Loucy (cell line): ENCODE measurements around the gene CTNND2.

Source experiments
- H2AFZ ChIP-seq: fragments of 200-600 bp; sonication (generic); 2 replicates; pipeline ENCODE4 v1.6.0; 2016; ENCODE audit warnings: antibody characterized with exemption, mild to moderate bottlenecking, low read length, moderate library complexity
- H3F3A ChIP-seq: fragments of 200-600 bp; 2 replicates; pipeline ENCODE4 v1.6.0; 2016; ENCODE audit warnings: antibody characterized with exemption, low read depth, mild to moderate bottlenecking
- H3K27me3 ChIP-seq: fragments of 200-600 bp; sonication (generic); 2 replicates; pipeline ENCODE4 v1.6.1; 2014; ENCODE audit warnings: low read length, mild to moderate bottlenecking; ENCODE audit not compliant: insufficient read depth, poor library complexity, severe bottlenecking
- H3K36me3 ChIP-seq: fragments of 200-600 bp; sonication (generic); 2 replicates; pipeline ENCODE4 v1.6.1; 2016; ENCODE audit warnings: low read length; ENCODE audit not compliant: insufficient read depth
- H3K4me1 ChIP-seq: fragments of 200-600 bp; sonication (generic); 2 replicates; pipeline ENCODE4 v1.5.1; 2014; ENCODE audit warnings: low read length, mild to moderate bottlenecking; ENCODE audit not compliant: insufficient read depth, poor library complexity, severe bottlenecking
- H3K4me2 ChIP-seq: fragments of 200-600 bp; sonication (generic); 2 replicates; pipeline ENCODE4 v1.6.0; 2014; ENCODE audit warnings: antibody characterized with exemption, low read length, low read depth, mild to moderate bottlenecking; ENCODE audit not compliant: poor library complexity, severe bottlenecking
- H3K4me3 ChIP-seq: fragments of 200-600 bp; sonication (generic); 2 replicates; pipeline ENCODE4 v1.5.1; 2014; ENCODE audit warnings: low read length, mild to moderate bottlenecking, mixed read lengths; ENCODE audit not compliant: poor library complexity, severe bottlenecking
- H3K79me2 ChIP-seq: fragments of 200-600 bp; sonication (generic); 2 replicates; pipeline ENCODE4 v1.6.1; 2014; ENCODE audit warnings: low read length; ENCODE audit not compliant: insufficient read depth
- H3K9ac ChIP-seq: fragments of 200-600 bp; sonication (generic); 2 replicates; pipeline ENCODE4 v1.6.0; 2014; ENCODE audit warnings: mild to moderate bottlenecking, low read depth, low read length, moderate library complexity; ENCODE audit not compliant: poor library complexity, severe bottlenecking
- H3K9me2 ChIP-seq: fragments of 200-600 bp; sonication (generic); replicated peaks from 2 replicates; pipeline ENCODE4 v1.6.1; 2016; ENCODE audit warnings: low read depth, low read length, mixed read lengths
- H3K9me3 ChIP-seq: fragments of 200-600 bp; sonication (generic); 2 replicates; pipeline ENCODE4 v1.6.1; 2014; ENCODE audit warnings: mild to moderate bottlenecking, antibody characterized with exemption, low read length, low read depth; ENCODE audit not compliant: insufficient read depth
- H4K20me1 ChIP-seq: fragments of 200-600 bp; sonication (generic); 2 replicates; pipeline ENCODE4 v1.6.0; 2014; ENCODE audit warnings: antibody characterized with exemption, low read length, mild to moderate bottlenecking; ENCODE audit not compliant: insufficient read depth, poor library complexity, severe bottlenecking
- EZH2phosphoT487 ChIP-seq: fragments of 200-600 bp; IDR thresholded peaks from 2 replicates; pipeline ENCODE4 v1.6.1; 2018; ENCODE audit warnings: antibody characterized with exemption, mild to moderate bottlenecking, moderate library complexity, borderline replicate concordance
- TF ChIP-seq, protein P1 (sequence below): fragments of 200-600 bp; sonication (generic); conservative IDR thresholded peaks from 2 replicates; pipeline ENCODE4 v1.5.1; 2014; ENCODE audit warnings: mild to moderate bottlenecking, antibody characterized with exemption, low read length

CTNND2 gene

DNA sequence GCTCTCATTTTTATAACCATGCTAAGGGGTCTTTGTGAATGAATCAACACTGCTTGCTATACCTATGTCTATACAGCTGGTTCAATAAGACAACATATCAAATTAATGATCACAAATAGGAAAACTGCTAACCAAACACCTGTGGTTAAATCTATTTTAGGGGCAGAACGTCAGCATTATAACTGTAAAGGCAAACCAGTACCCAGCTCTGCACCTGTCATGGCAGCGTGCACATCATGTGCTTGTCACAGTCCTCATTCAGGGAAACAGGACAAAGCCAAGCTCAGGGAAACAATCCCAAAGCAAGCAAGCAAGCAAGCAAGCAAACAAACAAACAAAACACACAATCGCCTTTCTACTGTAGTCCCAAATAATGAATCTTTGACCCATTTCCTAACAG lies 865.5 kb downstream of the CTNND2 start:
- H3K4me2 ChIP-seq: no peak overlapping the region
- H2AFZ ChIP-seq: no peak overlapping the region
- H3K4me1 ChIP-seq: no peaks in the 10 kb centered on the region
- H3F3A ChIP-seq: no peaks in the 10 kb centered on the region
- H3K4me3 ChIP-seq: no peak overlapping the region
- no peaks in the 10 kb centered on the region for H3K9me2 ChIP-seq
- no peaks in the 10 kb centered on the region for H3K79me2 ChIP-seq
- H4K20me1 ChIP-seq: no peaks in the 10 kb centered on the region
- H3K27me3 ChIP-seq: no peaks in the 10 kb centered on the region
- no peak overlapping the region for H3K9ac ChIP-seq
- no peaks in the 10 kb centered on the region for H3K36me3 ChIP-seq
- no peaks in the 10 kb centered on the region for H3K9me3 ChIP-seq
- no peak for TF ChIP-seq EZH2phosphoT487
- TF ChIP-seq, protein P1, sequence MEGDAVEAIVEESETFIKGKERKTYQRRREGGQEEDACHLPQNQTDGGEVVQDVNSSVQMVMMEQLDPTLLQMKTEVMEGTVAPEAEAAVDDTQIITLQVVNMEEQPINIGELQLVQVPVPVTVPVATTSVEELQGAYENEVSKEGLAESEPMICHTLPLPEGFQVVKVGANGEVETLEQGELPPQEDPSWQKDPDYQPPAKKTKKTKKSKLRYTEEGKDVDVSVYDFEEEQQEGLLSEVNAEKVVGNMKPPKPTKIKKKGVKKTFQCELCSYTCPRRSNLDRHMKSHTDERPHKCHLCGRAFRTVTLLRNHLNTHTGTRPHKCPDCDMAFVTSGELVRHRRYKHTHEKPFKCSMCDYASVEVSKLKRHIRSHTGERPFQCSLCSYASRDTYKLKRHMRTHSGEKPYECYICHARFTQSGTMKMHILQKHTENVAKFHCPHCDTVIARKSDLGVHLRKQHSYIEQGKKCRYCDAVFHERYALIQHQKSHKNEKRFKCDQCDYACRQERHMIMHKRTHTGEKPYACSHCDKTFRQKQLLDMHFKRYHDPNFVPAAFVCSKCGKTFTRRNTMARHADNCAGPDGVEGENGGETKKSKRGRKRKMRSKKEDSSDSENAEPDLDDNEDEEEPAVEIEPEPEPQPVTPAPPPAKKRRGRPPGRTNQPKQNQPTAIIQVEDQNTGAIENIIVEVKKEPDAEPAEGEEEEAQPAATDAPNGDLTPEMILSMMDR: no peak

DNA sequence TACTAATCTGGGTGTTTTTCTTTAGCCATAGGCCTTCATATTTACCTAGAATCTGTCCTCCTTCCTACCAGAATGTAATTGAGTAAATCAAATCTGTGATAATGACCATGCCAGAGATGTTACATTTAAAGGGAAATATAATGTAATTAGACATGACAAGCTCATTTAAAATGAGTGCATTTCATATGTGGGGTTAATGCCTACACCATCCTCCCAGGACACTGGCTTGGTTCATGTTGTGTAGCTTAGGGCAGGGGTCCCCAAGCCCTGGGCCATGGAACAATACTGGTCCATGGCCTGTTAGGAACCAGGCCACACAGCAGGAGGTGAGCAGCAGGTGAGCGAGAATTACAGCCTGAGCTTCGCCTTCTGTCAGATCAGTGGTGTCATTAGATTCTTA lies 866.3 kb downstream of the CTNND2 start:
- no peak overlapping the region for H2AFZ ChIP-seq
- no peak overlapping the region for H3K9ac ChIP-seq
- no peaks in the 10 kb centered on the region for H3K79me2 ChIP-seq
- no peaks in the 10 kb centered on the region for H3K9me2 ChIP-seq
- H3K4me2 ChIP-seq: no peak overlapping the region
- H3K9me3 ChIP-seq: no peaks in the 10 kb centered on the region
- H3K36me3 ChIP-seq: no peaks in the 10 kb centered on the region
- H3F3A ChIP-seq: no peaks in the 10 kb centered on the region
- TF ChIP-seq EZH2phosphoT487: no peak
- no peaks in the 10 kb centered on the region for H3K27me3 ChIP-seq
- no peaks in the 10 kb centered on the region for H4K20me1 ChIP-seq
- no peaks in the 10 kb centered on the region for H3K4me1 ChIP-seq
- no peak overlapping the region for H3K4me3 ChIP-seq

DNA sequence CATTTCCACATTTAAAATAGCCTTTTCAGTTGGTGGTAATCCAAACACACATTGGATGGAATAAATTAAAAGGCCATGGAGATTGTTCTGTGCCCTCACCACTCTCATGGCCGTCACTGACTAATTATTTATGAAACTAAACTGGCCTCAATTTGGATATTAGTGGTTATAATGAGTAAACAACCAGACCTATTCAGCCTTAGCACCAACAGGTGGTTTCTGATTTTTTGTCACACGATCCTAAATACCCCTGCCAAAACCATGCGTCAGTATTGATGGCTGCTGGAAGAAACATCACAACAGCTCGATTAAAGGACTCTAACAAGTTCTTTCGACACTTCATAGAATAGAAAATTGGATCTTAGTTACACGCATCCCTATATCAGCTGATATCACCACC lies 867.2 kb downstream of the CTNND2 start:
- Histone ChIP-seq H3K79me2 (no peaks in the 10 kb centered on the region), H3K9me3 (no peaks in the 10 kb centered on the region), H3K9ac (no peak overlapping the region), H4K20me1 (no peaks in the 10 kb centered on the region), H3K36me3 (no peaks in the 10 kb centered on the region), H3K4me1 (no peaks in the 10 kb centered on the region), H3K9me2 (no peaks in the 10 kb centered on the region), H3K4me3 (no peak overlapping the region), H3K27me3 (no peaks in the 10 kb centered on the region), H3F3A (no peaks in the 10 kb centered on the region), H3K4me2 (no peak overlapping the region), H2AFZ (no peak overlapping the region)
- TF ChIP-seq EZH2phosphoT487: no peak
- TF ChIP-seq, protein P1: no peak

DNA sequence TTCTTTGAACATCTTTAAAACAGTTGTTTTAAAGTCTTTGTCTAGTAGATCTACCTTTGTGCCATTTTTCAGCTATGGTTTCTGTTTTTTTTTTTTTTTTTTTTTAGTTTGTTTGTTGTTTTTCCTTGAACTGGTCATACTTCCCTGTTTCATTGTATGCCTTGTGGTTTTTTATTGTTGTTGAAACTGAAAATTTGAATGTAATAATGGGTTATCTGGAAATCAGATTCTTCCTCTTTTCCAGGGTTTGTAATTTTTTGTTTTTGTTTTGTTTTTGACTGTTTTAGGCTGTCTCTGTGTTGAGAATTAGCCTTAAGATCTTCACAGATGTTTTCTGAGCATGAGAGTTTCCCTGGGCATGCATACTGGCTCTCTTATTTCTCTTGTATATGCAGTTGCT lies 873.6 kb downstream of the CTNND2 start:
- no peaks in the 10 kb centered on the region for H4K20me1 ChIP-seq
- H3K9me3 ChIP-seq: no peaks in the 10 kb centered on the region
- no peaks in the 10 kb centered on the region for H3K4me1 ChIP-seq
- no peaks in the 10 kb centered on the region for H3K27me3 ChIP-seq
- no peaks in the 10 kb centered on the region for H3K36me3 ChIP-seq
- no peak overlapping the region for H2AFZ ChIP-seq
- no peak overlapping the region for H3K4me3 ChIP-seq
- no peaks in the 10 kb centered on the region for H3K9me2 ChIP-seq
- no peaks in the 10 kb centered on the region for H3F3A ChIP-seq
- no peak overlapping the region for H3K9ac ChIP-seq
- H3K4me2 ChIP-seq: no peak overlapping the region
- no peaks in the 10 kb centered on the region for H3K79me2 ChIP-seq
- no peak for TF ChIP-seq EZH2phosphoT487
- TF ChIP-seq, protein P1: no peak
